ENCODE results near the gene PBX4. TPM values are rescaled to one million over a fixed set of nuclear protein-coding genes. Genes with fewer than 3 reads are reported as not detected.

PBX4 gene
- total RNA-seq, 4 donors from 2014 or later: 3.3 to 14.9 (median 4.8) TPM

DNA sequence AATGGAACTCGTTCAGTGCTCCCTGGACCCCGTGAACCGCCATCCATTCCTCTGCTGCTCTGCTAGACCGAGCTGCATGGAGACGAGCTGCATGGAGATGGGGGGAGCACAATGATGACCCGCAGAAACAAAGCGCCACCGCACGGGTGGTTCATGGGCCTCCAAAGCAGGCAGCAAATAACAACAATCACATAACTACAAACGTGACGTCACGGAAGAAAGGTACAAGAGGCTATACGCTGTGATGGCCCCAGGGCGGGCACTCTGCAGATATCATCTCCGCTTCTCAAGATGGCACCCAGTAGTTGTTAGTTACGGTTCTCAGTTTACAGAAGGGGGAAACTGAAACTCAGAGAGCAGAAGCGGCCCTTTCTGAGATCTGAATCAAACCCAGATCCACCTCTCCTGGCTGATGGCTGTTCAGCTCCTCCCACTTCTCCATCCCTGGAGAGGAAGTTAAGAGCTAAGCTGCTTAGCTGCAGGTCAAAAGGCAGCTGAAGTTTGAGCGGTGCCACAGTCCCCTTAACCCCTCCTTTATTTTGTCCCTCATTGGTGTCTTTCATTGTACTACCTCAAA lies 43.3 kb upstream of the PBX4 start:
- no peak for TF ChIP-seq POLR2AphosphoS5 (IDR thresholded peaks at IDR 0.05)
- no peak for TF ChIP-seq EP300 (IDR thresholded peaks at IDR 0.05)
- TF ChIP-seq, protein P1, sequence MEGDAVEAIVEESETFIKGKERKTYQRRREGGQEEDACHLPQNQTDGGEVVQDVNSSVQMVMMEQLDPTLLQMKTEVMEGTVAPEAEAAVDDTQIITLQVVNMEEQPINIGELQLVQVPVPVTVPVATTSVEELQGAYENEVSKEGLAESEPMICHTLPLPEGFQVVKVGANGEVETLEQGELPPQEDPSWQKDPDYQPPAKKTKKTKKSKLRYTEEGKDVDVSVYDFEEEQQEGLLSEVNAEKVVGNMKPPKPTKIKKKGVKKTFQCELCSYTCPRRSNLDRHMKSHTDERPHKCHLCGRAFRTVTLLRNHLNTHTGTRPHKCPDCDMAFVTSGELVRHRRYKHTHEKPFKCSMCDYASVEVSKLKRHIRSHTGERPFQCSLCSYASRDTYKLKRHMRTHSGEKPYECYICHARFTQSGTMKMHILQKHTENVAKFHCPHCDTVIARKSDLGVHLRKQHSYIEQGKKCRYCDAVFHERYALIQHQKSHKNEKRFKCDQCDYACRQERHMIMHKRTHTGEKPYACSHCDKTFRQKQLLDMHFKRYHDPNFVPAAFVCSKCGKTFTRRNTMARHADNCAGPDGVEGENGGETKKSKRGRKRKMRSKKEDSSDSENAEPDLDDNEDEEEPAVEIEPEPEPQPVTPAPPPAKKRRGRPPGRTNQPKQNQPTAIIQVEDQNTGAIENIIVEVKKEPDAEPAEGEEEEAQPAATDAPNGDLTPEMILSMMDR (IDR thresholded peaks at IDR 0.05): no peak
- TF ChIP-seq POLR2A (IDR thresholded peaks at IDR 0.05): no peak
- no peak overlapping the region for H3K27ac ChIP-seq
- peaks cover 31% of the 10 kb centered on the region for H3K36me3 ChIP-seq
- peaks cover 26% of the 10 kb centered on the region for H3K4me1 ChIP-seq
- H3K9me3 ChIP-seq: no peaks in the 10 kb centered on the region
- WGBS: 75% methylated on average over 18 of the region's 18 CpGs
- peak in 1 of 2 donors; percentile 57 for DNase-seq (ENCODE audit: low spot score in 2 of 2)
- no peaks in the 10 kb centered on the region for H3K27me3 ChIP-seq
- no peak overlapping the region for H3K4me3 ChIP-seq

DNA sequence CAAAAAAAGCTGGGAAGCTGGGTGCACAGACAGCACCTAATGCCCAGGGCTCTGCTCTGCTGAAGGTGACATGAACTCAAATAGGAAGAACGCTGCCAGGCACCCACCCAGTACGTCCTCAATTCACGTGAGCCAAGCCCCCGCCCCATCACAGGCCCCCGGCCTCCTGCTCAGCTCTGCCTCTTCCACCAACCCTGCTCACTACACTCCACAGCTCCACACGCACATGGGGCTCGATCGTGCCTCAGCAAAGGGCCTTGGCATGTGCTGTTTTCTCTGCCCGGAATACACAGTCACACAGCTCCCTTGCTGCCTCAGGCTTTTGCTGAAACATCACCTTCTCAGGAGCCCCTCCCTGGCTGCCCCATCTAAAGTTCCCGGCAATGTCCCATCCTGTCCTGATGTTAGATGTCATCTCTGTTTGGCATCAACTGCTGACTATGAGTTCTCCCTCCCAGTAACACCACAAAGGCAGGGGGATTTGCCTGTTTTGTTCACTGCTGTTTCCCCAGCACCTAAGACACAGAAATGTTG lies 42.7 kb upstream of the PBX4 start:
- no peak for TF ChIP-seq EP300 (IDR thresholded peaks at IDR 0.05)
- TF ChIP-seq POLR2A (IDR thresholded peaks at IDR 0.05): no peak
- TF ChIP-seq, protein P1 (IDR thresholded peaks at IDR 0.05): no peak
- TF ChIP-seq POLR2AphosphoS5 (IDR thresholded peaks at IDR 0.05): no peak
- H3K27me3 ChIP-seq: no peaks in the 10 kb centered on the region
- H3K4me3 ChIP-seq: no peak overlapping the region
- WGBS: 61% methylated on average over 10 of the region's 10 CpGs
- H3K9me3 ChIP-seq: no peaks in the 10 kb centered on the region
- H3K36me3 ChIP-seq: peaks cover 37% of the 10 kb centered on the region
- H3K27ac ChIP-seq: no peak overlapping the region
- no peak for DNase-seq (ENCODE audit: low spot score in 2 of 2)
- H3K4me1 ChIP-seq: peaks cover 26% of the 10 kb centered on the region

DNA sequence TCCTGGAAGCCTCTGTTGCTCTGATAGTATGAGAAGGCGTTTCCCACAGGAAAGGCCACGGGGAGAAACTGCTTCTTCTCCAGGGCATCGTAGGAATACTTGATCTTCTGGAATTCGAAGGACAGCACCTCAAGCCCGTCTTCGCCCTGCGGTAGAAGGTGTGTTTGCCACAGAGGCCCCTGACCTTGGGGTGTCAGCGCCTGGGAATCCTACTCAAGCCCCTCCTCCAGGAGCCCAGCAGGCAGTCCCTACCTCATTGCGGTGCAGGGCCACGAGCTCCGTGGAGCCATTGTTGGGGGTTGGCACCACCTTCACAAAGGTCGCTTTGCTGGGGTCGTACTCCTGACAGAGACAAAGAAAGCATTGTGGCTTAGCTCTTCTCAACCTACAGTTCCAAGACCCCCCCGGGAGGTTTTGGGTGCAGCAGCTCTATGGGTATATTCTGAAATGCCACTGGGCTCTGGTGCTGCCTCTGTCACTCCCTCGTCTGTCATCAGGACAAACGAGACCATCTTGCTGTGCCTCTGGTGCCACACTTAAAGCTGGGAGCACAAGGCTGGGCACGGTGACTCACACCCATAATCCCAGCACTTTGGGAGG lies 41.3 kb upstream of the PBX4 start:
- DNase-seq (ENCODE audit: low spot score in 2 of 2): no peak
- Histone ChIP-seq H3K36me3 (peaks cover 51% of the 10 kb centered on the region), H3K9me3 (no peaks in the 10 kb centered on the region), H3K4me1 (peaks cover 26% of the 10 kb centered on the region), H3K27me3 (no peaks in the 10 kb centered on the region), H3K4me3 (no peak overlapping the region), H3K27ac (no peak overlapping the region)
- TF ChIP-seq POLR2A (IDR thresholded peaks at IDR 0.05) (no peak), EP300 (IDR thresholded peaks at IDR 0.05) (no peak)
- WGBS: 84% methylated on average over 7 of the region's 17 CpGs

DNA sequence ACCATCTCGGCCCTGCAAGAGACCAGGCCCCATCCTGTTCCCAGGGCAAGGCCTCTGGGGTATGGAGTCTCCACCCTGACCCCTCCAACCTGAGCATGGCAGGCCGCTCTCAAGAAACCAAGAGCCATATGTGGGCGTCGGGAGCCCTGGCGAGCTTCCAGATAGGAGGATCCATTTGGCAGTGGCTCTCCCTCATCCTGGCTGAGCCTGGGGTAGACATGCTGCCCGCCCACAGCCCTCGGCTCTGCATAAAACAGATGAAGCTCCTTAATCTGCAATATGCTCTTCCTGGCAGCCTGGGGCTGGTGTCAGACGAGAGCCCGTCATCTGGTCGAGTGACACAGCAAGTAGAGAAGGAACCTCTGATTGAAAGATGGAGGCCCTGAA lies 38.9 kb upstream of the PBX4 start:
- Histone ChIP-seq H3K9me3 (no peaks in the 10 kb centered on the region), H3K4me1 (peaks cover 15% of the 10 kb centered on the region), H3K27me3 (no peaks in the 10 kb centered on the region), H3K36me3 (peaks cover 75% of the 10 kb centered on the region), H3K27ac (no peak overlapping the region), H3K4me3 (no peak overlapping the region)
- peak in 1 of 2 donors; percentile 55 for DNase-seq (ENCODE audit: low spot score in 2 of 2)
- no peak for TF ChIP-seq EP300 (IDR thresholded peaks at IDR 0.05)
- TF ChIP-seq POLR2A (IDR thresholded peaks at IDR 0.05): no peak
- TF ChIP-seq POLR2AphosphoS5 (IDR thresholded peaks at IDR 0.05): no peak
- TF ChIP-seq, protein P1 (IDR thresholded peaks at IDR 0.05): no peak
- WGBS: 52% methylated on average over 8 of the region's 10 CpGs

DNA sequence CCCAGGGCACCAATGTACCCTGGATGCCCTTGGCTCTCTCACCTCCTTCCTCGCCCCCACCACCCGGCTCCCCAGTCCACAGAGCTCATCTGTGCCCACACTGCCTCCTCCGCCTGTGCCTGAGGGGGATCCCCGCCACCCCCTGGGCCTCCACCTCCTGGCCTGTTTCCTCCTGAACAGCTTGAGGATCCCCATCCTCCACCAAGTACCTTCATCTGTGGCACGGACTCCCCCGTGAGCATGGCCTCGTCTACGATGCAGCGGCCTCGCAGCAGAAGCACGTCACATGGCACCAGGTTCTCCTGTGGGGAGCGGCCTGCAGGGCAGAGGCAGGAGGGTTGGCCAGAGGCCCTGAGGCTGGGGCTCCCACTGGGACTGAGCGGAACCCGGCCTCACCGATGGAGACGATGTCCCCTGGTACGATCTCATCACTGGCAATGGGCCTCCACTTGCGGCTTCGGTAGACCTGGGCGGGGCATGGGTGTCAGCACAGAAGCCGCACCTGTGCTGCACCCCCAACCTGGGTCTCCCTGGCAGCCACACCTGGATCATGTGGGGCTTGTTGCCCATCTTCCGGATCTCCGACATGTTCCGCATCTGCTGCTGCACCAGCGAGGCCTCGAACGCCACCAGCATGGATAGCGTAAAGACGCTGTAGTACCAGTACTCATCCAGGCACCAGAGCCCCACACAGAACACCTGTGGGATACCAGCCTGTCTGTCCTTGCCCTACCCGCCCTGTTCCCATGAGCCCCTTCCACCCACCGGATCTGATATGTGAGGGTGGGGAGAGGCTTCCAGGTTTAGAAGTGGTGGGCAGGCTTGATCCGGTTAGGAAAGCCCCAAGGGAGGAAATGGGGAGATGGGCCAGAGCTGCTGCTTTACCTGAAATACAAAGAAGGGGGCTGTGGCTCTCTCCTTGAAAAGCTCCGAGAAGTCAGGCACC lies 38.2 kb upstream of the PBX4 start:
- Histone ChIP-seq H3K4me1 (peaks cover 8% of the 10 kb centered on the region), H3K4me3 (no peak overlapping the region), H3K27me3 (no peaks in the 10 kb centered on the region), H3K36me3 (peaks cover 81% of the 10 kb centered on the region), H3K27ac (no peak overlapping the region), H3K9me3 (no peaks in the 10 kb centered on the region)
- 90% methylated on average over 24 of the region's 33 CpGs for WGBS
- DNase-seq (ENCODE audit: low spot score in 2 of 2): peak in 1 of 2 donors; percentile 55
- TF ChIP-seq, protein P1 (IDR thresholded peaks at IDR 0.05): no peak
- TF ChIP-seq EP300 (IDR thresholded peaks at IDR 0.05): no peak
- no peak for TF ChIP-seq POLR2AphosphoS5 (IDR thresholded peaks at IDR 0.05)
- no peak for TF ChIP-seq POLR2A (IDR thresholded peaks at IDR 0.05)
